Activated CD4-positive, alpha-beta T cell treated with anti-CD3 and anti-CD28 coated beads for 24 hours (primary cell): ENCODE measurements around the gene CXCR4.
A peak's percentile ranks its signal among the peaks of the same experiment; 100 is the strongest.

ENCODE experiments used
- DNase-seq, 2 donors: peaks; one replicate each; pipeline ENCODE4 v3.0.0-alpha.2; 2020; ENCODE audit warnings: low read depth in 2 of 2

Gene CXCR4

DNA sequence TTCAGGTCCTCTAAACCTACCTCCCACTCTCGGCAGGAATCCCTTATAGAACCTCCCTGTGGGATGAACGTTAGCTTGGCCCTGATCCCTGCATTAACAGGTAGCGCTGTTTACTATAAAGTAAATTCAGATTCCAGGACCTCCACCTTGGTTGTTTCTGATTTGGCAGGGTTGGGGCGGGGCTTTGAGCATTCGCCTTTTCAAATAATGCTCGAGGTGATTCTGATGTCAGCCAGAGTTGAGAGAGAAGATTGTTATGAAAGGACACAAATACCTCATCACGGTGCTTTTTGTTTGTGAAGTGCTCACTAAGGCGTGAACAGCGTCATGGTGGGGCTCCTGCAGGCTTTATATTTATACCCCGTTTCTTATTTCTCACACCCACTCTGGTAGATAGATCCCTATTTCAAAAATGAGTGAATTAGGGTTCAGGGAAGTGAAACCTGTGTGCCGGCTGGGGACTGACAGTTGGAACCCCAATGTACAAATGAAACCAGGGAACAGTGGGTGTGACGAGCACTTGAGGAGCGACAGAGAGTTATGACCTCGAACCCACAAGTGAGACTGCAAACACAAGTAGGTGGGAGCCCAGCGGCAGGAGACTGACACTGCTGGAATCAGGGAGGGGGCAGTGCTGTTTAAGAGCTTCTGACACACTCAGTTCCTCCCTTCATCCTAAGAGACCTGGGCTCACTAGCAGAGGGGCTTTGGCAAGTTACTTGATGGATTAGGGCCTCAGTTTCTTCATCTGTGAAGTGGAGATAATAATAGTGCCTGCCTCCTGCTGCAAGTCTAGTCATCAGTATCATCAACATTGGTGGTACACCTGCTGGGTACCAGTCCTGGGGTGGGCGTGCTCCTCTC is 14.2 kb upstream of the CXCR4 start:
- DNase-seq = no peak

- DNase-seq = no peak
Observed at GRCh38 chr2:136131484-136131960, 13.6 kb upstream of the CXCR4 start.

- no peak for DNase-seq
Observed at GRCh38 chr2:136130511-136130910, 12.6 kb upstream of the CXCR4 start.

GRCh38 chr2:136130045-136130444 is 12.1 kb upstream of the CXCR4 start:
- DNase-seq = no peak

DNA sequence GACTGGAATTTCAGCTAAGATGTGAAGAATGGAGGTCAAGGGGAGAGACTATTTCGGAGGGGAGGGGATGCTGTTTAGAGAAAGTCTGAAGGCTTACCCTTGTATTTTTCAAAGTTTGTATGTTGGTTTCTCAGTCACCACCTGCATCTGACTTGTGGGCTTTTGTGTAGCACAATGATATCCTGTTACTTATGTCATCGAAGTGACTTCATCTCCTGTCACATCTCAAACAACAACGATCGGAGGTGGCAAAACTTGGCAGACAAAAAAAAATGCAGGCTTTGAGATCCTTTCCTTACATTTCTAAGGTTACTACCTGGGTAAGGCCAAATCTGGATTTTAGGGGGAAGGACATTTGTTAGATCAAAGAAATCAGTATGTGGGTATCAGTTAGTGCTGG is 11.7 kb upstream of the CXCR4 start:
- DNase-seq = no peak

GRCh38 chr2:136128905-136129304 is 11.0 kb upstream of the CXCR4 start:
- DNase-seq = no peak

- no peak for DNase-seq
Observed at GRCh38 chr2:136128366-136128765, 10.4 kb upstream of the CXCR4 start.

- DNase-seq = no peak
Observed at GRCh38 chr2:136127356-136127755, 9.4 kb upstream of the CXCR4 start.

DNA sequence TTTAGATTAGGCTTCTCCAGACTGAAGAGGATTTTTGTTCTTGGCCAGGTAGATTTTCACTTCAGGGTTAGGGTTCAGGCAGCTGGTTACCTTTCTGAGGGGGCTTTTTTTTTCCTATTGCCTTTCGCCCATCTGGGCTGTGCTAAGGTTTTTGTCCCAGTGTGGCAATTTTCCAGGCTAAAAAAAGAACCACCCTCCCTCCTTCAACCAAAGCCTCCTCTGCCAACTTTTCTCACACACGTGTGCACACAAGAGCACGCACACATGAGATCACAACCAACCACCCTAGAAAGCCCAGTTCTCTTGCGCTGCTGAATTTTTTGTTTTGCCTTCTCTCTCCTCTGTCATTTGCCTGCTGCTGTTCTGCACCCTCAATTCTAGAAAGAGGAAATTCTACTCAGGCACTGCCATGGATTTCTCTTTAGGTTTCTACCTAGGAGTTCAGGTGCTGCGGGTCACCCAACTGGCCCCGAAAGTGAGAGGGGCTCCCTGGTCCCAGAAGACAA is 8.5 kb upstream of the CXCR4 start:
- no peak for DNase-seq

DNA sequence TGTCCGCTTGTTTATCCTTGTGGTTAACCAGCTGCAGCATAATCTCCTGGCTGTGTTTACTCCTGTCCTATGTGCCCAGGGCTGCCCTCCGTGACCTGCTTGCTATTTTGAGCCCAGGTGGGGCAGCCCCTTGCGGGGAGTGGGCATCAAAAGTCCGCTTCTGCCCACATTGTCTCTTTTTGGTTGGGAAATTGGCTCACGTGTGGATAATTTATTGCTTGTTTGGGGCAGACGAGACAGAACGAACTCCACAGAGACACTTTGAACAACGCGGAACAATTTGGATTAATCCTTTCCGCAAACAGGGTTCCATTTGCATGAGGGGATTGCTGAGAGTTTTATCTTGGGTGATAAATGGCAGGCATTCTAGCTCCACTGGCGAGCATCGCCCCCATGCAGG is 8.1 kb upstream of the CXCR4 start:
- DNase-seq = no peak

DNA sequence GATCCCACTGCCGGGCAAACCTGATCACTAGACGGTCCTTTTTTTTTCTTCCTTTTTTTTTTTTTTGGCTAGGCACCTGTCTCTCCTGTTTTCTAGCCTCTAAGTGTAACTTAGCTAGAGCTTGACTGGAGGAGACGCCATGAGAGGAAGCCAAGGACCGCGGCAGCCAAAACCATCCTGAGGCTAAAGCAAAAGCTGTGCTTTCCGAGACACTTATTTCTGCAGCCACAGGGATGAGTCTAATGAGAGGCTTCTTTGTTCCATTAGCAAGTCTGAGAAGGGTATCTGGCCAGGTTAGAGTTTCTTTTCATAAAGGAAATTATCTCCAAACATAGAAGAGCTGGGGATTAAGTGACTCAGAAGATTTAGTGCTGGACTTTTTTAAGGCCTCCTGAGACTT is 7.3 kb upstream of the CXCR4 start:
- DNase-seq = no peak

GRCh38 chr2:136124805-136125204 is 6.9 kb upstream of the CXCR4 start:
- no peak for DNase-seq

GRCh38 chr2:136122661-136123060 is 4.7 kb upstream of the CXCR4 start:
- no peak for DNase-seq

GRCh38 chr2:136121204-136121910 is 3.4 kb upstream of the CXCR4 start:
- no peak for DNase-seq

GRCh38 chr2:136119717-136120675 is 2.0 kb upstream of the CXCR4 start:
- DNase-seq = no peak

DNA sequence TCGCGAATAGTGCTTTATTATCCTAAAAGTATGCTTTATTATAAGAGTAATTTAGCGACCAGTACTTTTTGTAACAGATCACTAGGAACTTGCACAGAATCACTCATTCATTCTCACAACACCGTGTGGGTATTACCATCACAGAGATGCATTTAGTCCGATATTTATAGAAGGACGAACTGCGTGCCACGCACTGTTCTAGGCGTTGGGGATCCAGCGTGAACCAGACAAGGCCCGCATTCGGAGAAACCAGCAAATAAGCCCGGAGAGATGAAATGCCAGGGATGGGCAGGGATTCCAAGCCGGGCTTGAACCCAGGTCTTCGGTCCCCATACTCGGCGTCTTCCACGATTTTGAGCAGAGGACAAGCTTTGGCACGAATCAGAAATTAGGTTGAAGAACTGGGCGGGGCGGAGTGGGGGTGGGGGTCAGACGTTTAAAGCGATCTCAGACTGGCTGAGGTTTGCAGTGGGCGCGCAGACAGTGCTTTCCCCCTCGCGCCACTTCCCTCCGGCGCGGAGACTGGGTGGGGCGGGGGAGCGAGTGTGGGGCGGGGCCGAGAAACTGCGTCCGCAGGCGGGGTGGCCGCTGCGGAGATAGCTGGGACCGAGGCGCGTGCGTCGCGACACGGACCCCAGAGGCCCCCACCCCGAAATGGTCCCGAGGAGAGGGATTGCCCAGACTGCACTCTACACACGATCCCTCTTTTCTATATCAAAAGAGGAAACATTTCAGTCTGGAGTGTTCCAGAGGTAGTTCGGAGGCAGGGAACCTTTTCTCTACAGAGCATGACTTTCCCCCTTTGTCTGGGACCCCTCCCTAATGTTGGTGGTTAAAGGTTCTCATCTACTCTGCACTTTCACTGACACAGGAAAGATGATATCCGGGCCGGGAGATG is 1.1 kb upstream of the CXCR4 start:
- DNase-seq = peak in 1 of 2 donors; percentile 66

DNA sequence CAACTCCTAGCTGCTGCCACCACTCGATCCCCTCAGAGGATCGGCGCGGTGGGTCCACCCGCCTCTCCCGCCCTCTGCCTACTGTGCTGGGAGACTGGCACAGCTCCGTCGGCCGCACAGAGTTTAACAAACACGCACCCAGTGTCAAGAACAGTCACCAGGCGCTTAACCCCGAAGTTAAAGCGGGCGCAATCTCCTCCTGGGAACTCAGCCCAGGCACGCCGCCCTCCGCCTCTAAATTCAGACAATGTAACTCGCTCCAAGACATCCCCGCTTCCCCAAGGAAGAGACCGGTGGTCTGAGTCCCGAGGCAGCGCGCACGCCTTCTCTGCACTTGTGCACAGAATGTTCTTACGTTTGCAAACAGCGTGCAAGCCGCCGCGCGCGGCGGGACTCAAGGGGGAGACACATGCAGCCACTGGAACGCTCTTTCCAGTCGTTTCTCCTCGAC is 533 bp downstream of the CXCR4 start:
- DNase-seq = peak in 1 of 2 donors; percentile 49

- DNase-seq = no peak
Observed at GRCh38 chr2:136116813-136117390, 1.0 kb downstream of the CXCR4 start.

DNA sequence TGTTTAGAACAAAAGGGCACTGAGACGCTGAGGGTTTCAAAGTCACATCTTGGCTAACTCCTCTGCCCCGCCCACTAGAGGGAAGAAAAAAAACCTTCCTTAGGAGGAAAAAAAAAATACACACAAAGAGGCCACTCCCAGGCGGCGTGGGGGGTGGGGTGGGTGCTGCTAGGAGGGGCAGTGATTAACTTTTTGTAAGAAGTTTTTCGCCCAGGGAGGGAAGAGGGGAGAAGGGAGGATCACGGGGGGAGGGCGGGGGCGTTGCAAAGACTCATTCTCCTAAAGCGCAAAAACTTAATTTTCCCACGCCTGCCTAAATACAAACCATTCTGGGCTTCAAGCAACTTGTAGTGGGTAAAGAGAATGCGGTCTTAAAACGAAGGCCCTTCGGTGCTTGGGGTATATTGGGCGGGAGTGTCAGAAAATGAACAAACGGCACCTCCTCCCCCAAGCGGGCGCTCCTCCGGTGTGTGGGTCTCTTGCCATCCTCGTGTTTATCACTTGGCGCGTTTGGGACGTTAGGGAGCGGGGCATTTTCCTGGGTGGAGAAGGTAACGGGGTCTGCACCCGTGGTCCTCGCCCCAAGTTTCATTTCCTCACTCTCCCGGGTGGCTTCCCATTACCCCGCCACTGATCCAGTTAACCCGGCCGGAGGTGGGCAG is 1.7 kb downstream of the CXCR4 start:
- no peak for DNase-seq
